ENCODE results near the gene DEPDC1B.

DNA sequence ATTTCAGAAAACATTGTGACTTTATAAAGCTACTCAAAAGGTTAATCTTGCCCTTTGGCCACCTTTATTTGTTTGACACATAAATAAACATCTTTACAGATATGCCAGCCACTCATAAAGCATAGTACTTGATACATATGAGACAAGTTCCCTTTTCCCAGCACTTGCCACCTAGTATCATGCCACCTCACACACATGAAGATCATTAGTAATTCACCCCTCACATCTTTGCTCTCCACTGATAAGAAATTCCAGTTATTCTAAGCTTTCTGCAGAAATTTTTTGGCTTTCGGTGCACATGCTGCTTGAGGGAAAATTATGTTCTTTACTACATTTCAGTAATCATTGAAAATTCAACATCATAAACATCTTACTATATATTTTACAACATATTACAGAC lies 59.1 kb downstream of the DEPDC1B start:
- TF ChIP-seq POLR2AphosphoS5 (IDR thresholded peaks at IDR 0.05; ENCODE audit: low read depth, low read length) (no peak), POLR2A (IDR thresholded peaks at IDR 0.05; ENCODE audit: low read depth, low read length) (no peak), TAF1 (IDR thresholded peaks at IDR 0.05; ENCODE audit: borderline replicate concordance, low read depth, low read length) (no peak)

Measured in GM12892 (cell line).